Kidney epithelial cell (primary cell): Measurements from ENCODE around the gene ESX1. TPM values are rescaled to one million over a fixed set of nuclear protein-coding genes. Genes with fewer than 3 reads are reported as not detected.

Source experiments
- DNase-seq: peaks from one replicate; pipeline ENCODE4 v3.0.0-alpha.2; 2010; ENCODE audit warnings: low read depth
- H3K27me3 ChIP-seq: 2 replicates; pipeline ENCODE4 v1.6.0; 2011; ENCODE audit warnings: low read length; ENCODE audit not compliant: control insufficient read depth, insufficient read depth
- H3K36me3 ChIP-seq: 2 replicates; pipeline ENCODE4 v1.5.1; 2011; ENCODE audit warnings: low read length; ENCODE audit not compliant: control insufficient read depth, insufficient read depth
- H3K4me3 ChIP-seq: 2 replicates; pipeline ENCODE4 v1.5.1; 2011; ENCODE audit warnings: low read depth, mild to moderate bottlenecking, control low read depth, low read length
- CTCF ChIP-seq: IDR thresholded peaks from 2 replicates; pipeline ENCODE4 v1.5.1; 2011; ENCODE audit warnings: mild to moderate bottlenecking, moderate library complexity, low read length, control low read depth, inconsistent platforms; ENCODE audit not compliant: insufficient read depth, poor library complexity, severe bottlenecking
- total RNA-seq: library from RNA; depleted of rRNA; stranded (reverse); fragments of >200 nt; gene quantifications from 2 replicates; pipeline ENCODE4 v1.2.3, GENCODE V29; 2015

ESX1 gene
- total RNA-seq, 1 donor from 2014 or later = not detected

- no peak for DNase-seq
- no peaks in the 10 kb centered on the region for H3K36me3 ChIP-seq
- no peak for TF ChIP-seq CTCF
- peaks cover 3% of the 10 kb centered on the region for H3K27me3 ChIP-seq
- no peak overlapping the region for H3K4me3 ChIP-seq
Observed at GRCh38 chrX:104282166-104282725, 27.5 kb upstream of the ESX1 start.

GRCh38 chrX:104281564-104281963 is 26.8 kb upstream of the ESX1 start:
- H3K27me3 ChIP-seq = peaks cover 3% of the 10 kb centered on the region
- H3K4me3 ChIP-seq = no peak overlapping the region
- no peaks in the 10 kb centered on the region for H3K36me3 ChIP-seq
- TF ChIP-seq CTCF = no peak
- no peak for DNase-seq

- DNase-seq = no peak
- no peak for TF ChIP-seq CTCF
- H3K27me3 ChIP-seq = peaks cover 3% of the 10 kb centered on the region
- H3K36me3 ChIP-seq = no peaks in the 10 kb centered on the region
- no peak overlapping the region for H3K4me3 ChIP-seq
Observed at GRCh38 chrX:104280609-104281008, 25.9 kb upstream of the ESX1 start.

- DNase-seq = no peak
- H3K36me3 ChIP-seq = no peaks in the 10 kb centered on the region
- peak; percentile 64 for TF ChIP-seq CTCF
- peaks cover 7% of the 10 kb centered on the region for H3K27me3 ChIP-seq
- H3K4me3 ChIP-seq = no peak overlapping the region
Observed at GRCh38 chrX:104270916-104271512, 16.3 kb upstream of the ESX1 start.

- H3K4me3 ChIP-seq = no peak overlapping the region
- H3K36me3 ChIP-seq = no peaks in the 10 kb centered on the region
- peaks cover 7% of the 10 kb centered on the region for H3K27me3 ChIP-seq
- no peak for TF ChIP-seq CTCF
- no peak for DNase-seq
Observed at GRCh38 chrX:104270212-104270611, 15.5 kb upstream of the ESX1 start.

GRCh38 chrX:104255465-104255864 is 732 bp upstream of the ESX1 start:
- Histone ChIP-seq H3K27me3 (peaks cover 23% of the 10 kb centered on the region), H3K4me3 (no peak overlapping the region), H3K36me3 (no peaks in the 10 kb centered on the region)
- no peak for DNase-seq
- TF ChIP-seq CTCF = no peak
